Activated naive CD4-positive, alpha-beta T cell treated with anti-CD3 and anti-CD28 coated beads, Interleukin-2, amount 10 ng/mL, durations not matched to agents 7 days and 5 days (primary cell): ENCODE results near the gene HS6ST3.

Experiments used
- CTCF ChIA-PET: fragments of 350-600 bp; sonication (Branson Sonifier 250); formaldehyde crosslinking; loops from one replicate; lab custom pipeline; 2021; ENCODE audit warnings: antibody characterized with exemption; lab: Charles Lee
- DNase-seq: peaks from one replicate; pipeline ENCODE4 v3.0.0-alpha.2; 2020
- H3K27ac Mint-ChIP-seq: one replicate; pipeline ENCODE4 v1.8.0; 2021; ENCODE audit warnings: mild to moderate bottlenecking, moderate library complexity, mixed read lengths
- H3K27me3 Mint-ChIP-seq: one replicate; pipeline ENCODE4 v1.8.0; 2021; ENCODE audit warnings: mild to moderate bottlenecking, mixed read lengths
- H3K36me3 Mint-ChIP-seq: one replicate; pipeline ENCODE4 v1.8.0; 2021; ENCODE audit warnings: mixed read lengths
- H3K4me1 Mint-ChIP-seq: one replicate; pipeline ENCODE4 v1.8.0; 2021; ENCODE audit warnings: mixed read lengths
- H3K4me3 Mint-ChIP-seq: one replicate; pipeline ENCODE4 v1.8.0; 2021; ENCODE audit warnings: mild to moderate bottlenecking, moderate library complexity, mixed read lengths
- H3K9me3 Mint-ChIP-seq: one replicate; pipeline ENCODE4 v1.8.0; 2021; ENCODE audit warnings: mixed read lengths

HS6ST3 gene

DNA sequence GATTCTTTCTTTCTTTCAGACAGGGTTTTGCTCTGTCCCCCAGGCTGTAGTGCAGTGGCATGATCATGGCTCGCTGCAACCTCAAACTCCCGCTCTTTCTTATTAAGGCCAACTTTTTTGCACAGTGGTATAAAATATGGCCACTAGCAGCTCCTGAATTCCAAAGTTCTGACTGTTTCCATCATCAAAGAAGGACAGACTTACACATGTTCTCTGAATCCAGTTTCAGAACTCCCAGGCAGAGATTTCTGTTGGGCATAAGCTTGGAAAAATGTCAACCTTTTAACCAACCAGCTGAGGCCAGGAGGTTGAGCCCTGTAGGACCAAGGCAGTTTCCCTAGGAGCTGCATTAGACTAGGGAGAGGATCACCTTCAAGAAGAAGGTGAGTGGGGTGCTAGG, 184.1 kb downstream of the HS6ST3 start:
- no peaks in the 10 kb centered on the region for H3K9me3 Mint-ChIP-seq
- no peaks in the 10 kb centered on the region for H3K36me3 Mint-ChIP-seq
- H3K4me1 Mint-ChIP-seq: no peaks in the 10 kb centered on the region
- no peak overlapping the region for H3K27ac Mint-ChIP-seq
- no peak for DNase-seq
- H3K27me3 Mint-ChIP-seq: no peaks in the 10 kb centered on the region
- CTCF ChIA-PET: no interaction called here
- no peak overlapping the region for H3K4me3 Mint-ChIP-seq

DNA sequence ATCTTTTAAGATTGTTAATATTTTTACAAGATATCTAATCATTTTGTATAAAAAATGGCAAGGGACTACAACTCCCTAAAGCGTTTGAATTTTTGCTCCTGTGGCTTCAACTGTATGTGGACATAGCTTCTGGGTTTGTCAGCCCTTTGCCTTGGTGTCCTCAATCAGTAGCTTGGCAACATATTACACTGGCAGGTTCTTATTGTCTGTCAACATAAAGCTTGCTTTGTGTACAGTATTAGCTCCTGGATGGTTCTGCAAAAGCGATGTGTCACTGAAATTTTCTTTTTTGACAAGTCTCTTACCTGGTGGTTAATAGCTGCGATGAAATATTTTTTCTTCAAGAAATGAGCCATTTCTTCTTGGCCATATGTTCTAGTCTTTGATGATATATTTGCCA, 190.0 kb downstream of the HS6ST3 start:
- no peaks in the 10 kb centered on the region for H3K27me3 Mint-ChIP-seq
- DNase-seq: no peak
- H3K36me3 Mint-ChIP-seq: no peaks in the 10 kb centered on the region

DNA sequence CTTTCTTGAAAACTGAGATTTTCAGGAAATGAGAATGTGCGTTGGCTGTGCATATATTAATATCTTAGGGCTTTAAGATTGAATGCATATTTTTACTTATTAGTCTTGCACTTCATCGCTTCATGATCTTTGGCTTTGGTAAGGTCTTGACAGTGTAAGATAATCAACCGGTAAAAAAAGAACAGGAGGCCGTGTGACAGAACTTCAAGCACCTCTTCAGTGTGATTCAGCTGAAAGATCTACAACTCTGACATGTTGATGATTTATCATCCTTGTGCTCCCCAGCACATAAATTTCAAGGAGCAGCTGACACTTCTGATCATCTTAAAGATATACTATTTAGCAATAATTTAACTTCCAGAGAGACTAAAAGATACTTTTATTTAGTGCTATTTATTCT, 195.1 kb downstream of the HS6ST3 start:
- Mint-ChIP-seq H3K4me3 (no peak overlapping the region), H3K27me3 (no peaks in the 10 kb centered on the region), H3K27ac (no peak overlapping the region), H3K36me3 (no peaks in the 10 kb centered on the region), H3K9me3 (peaks cover 4% of the 10 kb centered on the region), H3K4me1 (no peaks in the 10 kb centered on the region)
- CTCF ChIA-PET: no interaction called here
- DNase-seq: no peak

More for the DNA sequence above, 190.0 kb downstream of the HS6ST3 start:
- Mint-ChIP-seq H3K9me3 (peaks cover 4% of the 10 kb centered on the region), H3K27ac (no peak overlapping the region), H3K4me1 (no peaks in the 10 kb centered on the region), H3K4me3 (no peak overlapping the region)
- CTCF ChIA-PET: no interaction called here

DNA sequence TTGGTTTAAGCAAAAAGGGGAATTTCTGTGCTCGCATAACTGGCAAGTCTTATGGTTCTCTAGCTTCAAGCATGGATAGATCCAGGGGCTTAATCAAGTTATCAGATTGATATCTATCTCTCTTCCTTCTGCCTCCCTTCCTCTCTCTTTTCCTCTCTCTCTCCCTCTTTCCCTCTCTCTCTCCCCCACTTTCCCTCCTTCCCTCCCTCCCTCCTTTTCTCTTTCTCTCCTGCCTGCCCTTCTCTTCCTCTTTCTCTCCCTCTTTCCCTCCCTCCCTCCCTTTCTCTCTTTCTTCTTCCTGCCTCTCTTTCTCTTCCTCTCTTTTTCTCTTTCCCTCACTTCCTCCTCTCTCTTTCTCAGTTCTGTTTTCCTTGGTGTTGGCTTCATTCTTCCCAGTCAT, 195.8 kb downstream of the HS6ST3 start:
- Mint-ChIP-seq H3K9me3 (peaks cover 4% of the 10 kb centered on the region), H3K27me3 (no peaks in the 10 kb centered on the region), H3K4me1 (no peaks in the 10 kb centered on the region), H3K36me3 (no peaks in the 10 kb centered on the region), H3K4me3 (no peak overlapping the region), H3K27ac (no peak overlapping the region)
- CTCF ChIA-PET: no interaction called here
- no peak for DNase-seq

DNA sequence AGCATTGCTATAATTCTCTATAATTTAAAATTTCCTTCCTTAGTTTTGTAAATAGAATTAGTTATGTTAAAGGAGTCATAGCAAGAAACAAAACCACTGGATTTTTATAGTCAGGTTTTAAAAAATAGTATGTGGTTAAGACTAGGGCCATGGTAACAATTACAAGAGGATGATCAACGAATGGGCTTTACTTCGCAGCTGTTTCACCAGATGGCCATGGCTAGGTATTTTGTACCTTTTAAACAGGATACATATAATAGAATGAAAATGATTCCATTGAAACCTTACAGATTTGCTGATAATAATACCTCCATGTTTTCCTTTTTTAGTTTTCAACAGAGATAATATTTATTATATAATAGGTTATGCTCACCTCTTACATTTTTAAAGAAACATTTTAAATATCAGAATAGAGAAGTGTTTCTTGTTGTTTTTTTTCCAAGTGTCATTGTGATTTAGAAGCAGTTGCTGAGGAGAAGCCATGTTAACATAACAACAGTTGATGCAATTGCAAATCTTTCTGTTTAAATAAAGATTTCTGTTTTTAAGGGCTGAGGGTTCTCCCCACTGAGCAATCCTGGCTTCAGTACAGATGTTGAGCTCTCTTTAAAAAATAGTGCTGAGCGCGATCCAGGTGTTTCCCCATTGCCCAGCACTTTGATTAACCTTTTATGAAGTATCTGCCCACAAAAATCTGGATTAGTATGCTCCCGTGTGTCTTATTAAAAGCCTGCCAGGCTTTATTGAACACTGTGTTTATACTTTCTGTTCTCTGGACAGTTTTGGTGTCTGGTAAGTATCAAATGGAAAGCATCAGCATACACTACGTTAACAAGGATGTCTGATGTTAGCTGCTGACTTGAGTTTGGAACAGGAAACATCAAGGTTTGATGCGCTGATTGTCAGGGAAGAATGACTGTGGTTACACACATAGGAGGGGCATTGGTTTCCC, 205.3 kb downstream of the HS6ST3 start:
- Mint-ChIP-seq H3K4me3 (no peak overlapping the region), H3K36me3 (no peaks in the 10 kb centered on the region), H3K9me3 (peaks cover 2% of the 10 kb centered on the region), H3K27me3 (no peaks in the 10 kb centered on the region), H3K4me1 (no peaks in the 10 kb centered on the region), H3K27ac (no peak overlapping the region)
- CTCF ChIA-PET: no interaction called here
- no peak for DNase-seq

DNA sequence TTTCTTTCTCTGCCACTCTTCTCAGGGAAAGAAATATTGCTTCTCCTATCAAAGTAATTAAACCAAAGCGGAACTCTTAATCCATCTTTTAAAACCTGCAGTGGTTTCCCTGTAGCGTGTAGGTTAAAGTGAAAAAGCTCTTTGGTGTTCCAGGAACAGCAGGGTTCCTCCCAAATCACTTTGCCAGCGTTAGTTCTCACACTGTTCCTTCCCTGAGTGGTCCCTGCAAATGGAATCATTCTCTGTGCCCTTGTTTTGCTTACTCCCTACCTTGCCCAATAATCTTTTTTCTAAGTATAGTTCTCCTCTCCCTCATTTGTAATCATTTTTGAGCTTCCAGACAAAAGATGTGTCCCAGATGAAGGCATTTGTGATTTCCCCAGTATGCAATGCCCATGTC, 207.5 kb downstream of the HS6ST3 start:
- CTCF ChIA-PET: no interaction called here
- no peak for DNase-seq
- no peaks in the 10 kb centered on the region for H3K4me1 Mint-ChIP-seq
- H3K27me3 Mint-ChIP-seq: no peaks in the 10 kb centered on the region
- H3K9me3 Mint-ChIP-seq: peaks cover 2% of the 10 kb centered on the region
- no peak overlapping the region for H3K4me3 Mint-ChIP-seq
- no peak overlapping the region for H3K27ac Mint-ChIP-seq
- no peaks in the 10 kb centered on the region for H3K36me3 Mint-ChIP-seq

DNA sequence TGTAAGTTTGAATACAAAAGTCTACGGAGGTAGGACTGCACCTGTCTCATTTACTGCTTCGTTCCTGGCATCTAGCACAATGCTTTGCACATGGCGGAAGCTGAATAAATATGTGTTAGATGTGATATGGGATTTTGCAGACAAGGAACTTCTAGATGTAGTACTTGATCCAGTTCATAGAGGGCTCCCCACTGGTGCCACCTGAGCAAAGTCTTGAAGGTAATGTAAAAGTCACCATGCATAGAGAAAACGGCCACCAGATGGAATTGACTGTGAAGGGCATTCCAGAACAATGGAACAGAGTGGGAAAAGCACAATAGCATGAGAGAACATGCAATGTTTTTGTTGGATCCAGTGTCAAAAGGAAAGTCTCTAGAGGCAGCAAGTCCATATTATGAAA, 209.3 kb downstream of the HS6ST3 start:
- CTCF ChIA-PET: no interaction called here
- H3K27ac Mint-ChIP-seq: no peak overlapping the region
- H3K27me3 Mint-ChIP-seq: no peaks in the 10 kb centered on the region
- no peak overlapping the region for H3K4me3 Mint-ChIP-seq
- no peaks in the 10 kb centered on the region for H3K36me3 Mint-ChIP-seq
- no peaks in the 10 kb centered on the region for H3K4me1 Mint-ChIP-seq
- DNase-seq: no peak
- peaks cover 2% of the 10 kb centered on the region for H3K9me3 Mint-ChIP-seq

DNA sequence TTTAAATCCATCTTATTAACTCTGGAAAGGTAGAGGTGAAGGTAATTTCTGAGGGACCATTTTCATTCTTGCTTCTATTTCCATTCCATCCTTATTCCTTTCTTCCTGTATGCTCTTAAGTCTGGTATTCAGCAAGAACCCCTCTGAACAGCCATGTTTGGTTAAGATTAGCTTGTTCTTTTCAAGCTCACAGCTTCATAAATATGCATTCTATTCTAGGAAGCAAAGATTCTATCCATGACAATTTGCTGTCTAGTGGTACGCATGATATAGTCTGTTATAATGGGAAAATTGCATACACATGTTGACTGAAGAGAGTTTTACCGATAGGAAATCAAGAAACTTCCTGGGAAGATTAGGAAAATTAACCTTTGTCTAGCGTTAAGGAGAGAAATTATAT, 218.7 kb downstream of the HS6ST3 start:
- DNase-seq: no peak
- H3K9me3 Mint-ChIP-seq: peaks cover 3% of the 10 kb centered on the region
- no peak overlapping the region for H3K4me3 Mint-ChIP-seq
- no peaks in the 10 kb centered on the region for H3K4me1 Mint-ChIP-seq
- no peak overlapping the region for H3K27ac Mint-ChIP-seq
- no peaks in the 10 kb centered on the region for H3K36me3 Mint-ChIP-seq
- CTCF ChIA-PET: no interaction called here
- H3K27me3 Mint-ChIP-seq: no peaks in the 10 kb centered on the region

DNA sequence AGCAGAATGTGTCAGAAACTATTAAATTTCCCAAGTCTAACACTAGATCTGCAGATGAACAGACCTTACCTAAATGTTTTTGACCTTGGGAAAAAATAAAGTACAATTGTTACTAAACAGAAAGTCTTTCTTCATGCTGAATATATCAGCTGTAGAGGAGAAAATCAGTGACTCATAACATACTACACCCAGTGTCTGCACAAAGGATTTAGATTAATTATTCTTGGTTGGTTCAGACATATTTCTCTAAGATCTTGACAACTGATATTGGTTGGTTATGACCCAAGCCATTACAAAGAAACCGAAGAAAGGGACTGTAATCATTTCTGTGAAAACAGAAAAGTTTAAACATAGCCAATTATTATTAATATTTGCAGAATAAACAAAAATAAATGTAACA, 225.1 kb downstream of the HS6ST3 start:
- Mint-ChIP-seq H3K27me3 (no peaks in the 10 kb centered on the region), H3K4me1 (no peaks in the 10 kb centered on the region), H3K9me3 (peaks cover 3% of the 10 kb centered on the region), H3K36me3 (no peaks in the 10 kb centered on the region), H3K27ac (no peak overlapping the region), H3K4me3 (no peak overlapping the region)
- CTCF ChIA-PET: no interaction called here
- no peak for DNase-seq

DNA sequence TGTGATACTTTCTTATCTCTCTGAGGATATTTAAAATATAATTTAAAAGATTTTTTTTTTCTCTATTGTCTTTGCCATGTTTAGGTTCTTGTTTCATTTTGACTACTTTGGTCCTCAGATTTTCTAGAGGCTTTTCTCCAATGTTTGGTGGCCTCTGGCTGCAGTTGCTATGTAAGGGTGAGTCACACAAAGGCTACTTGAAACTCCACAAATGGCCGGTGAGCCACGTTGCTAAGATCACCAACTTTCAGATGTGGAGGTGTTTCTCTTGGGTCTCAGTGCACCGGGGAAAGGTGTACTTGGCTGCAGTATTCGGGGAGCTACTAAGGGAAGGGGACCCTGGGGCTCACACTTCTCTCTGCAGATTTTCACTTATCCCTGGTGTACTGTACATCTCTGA, 248.1 kb downstream of the HS6ST3 start:
- H3K27ac Mint-ChIP-seq: no peak overlapping the region
- CTCF ChIA-PET: no interaction called here
- no peak overlapping the region for H3K4me3 Mint-ChIP-seq
- H3K9me3 Mint-ChIP-seq: peaks cover 11% of the 10 kb centered on the region
- H3K27me3 Mint-ChIP-seq: no peaks in the 10 kb centered on the region
- DNase-seq: no peak
- no peaks in the 10 kb centered on the region for H3K4me1 Mint-ChIP-seq
- H3K36me3 Mint-ChIP-seq: no peaks in the 10 kb centered on the region

DNA sequence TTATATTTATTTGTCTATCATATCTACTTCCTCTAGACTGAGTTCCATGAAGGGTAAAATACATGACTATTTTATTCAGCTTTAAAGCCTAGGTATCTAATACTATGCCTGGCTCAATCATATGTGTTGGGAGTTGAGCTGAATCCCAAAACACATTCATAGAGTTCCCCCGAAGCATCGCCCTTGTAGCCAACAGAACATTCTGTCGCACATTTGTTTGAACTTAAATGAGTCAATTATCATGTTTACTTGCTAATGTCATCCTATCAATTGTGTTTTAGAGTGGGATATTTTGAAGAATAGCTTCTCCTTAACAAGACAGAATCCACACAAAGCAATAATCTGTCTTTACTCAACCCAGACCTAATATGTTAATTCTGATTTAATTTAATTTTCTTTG, 252.4 kb downstream of the HS6ST3 start:
- Mint-ChIP-seq H3K27ac (no peak overlapping the region), H3K4me1 (no peaks in the 10 kb centered on the region), H3K4me3 (no peak overlapping the region), H3K9me3 (peaks cover 4% of the 10 kb centered on the region), H3K27me3 (no peaks in the 10 kb centered on the region), H3K36me3 (no peaks in the 10 kb centered on the region)
- CTCF ChIA-PET: no interaction called here
- no peak for DNase-seq

DNA sequence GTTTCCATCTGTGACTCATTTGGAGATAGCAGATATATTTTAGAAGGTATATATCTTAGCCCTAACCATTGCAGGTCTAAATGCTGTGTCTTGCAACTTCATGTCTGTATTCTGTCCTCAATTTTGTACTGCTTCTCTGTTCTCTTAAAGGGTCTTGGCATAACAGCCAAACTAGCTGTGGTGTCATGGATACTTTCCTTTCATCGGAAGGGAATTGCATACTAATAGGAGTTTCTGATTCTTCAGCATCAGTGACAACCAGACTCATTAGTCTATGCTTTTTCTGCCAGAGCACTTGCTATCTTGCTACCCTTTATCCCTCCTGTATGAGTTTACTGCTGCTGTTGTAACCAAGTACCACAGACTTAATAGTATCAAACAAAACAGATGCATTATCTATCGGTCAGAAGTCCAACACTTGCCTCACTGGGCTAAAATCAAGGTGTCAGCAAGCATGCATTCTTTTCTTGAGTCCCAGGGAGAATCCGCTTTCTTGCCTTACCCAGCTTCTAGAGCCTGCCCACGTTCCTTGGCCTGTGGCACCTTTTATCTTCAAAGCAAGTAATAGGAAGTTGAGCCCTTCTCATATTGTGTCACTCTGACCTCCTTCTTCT, 253.1 kb downstream of the HS6ST3 start:
- no peaks in the 10 kb centered on the region for H3K27me3 Mint-ChIP-seq
- H3K36me3 Mint-ChIP-seq: no peaks in the 10 kb centered on the region
- DNase-seq: no peak
- no peak overlapping the region for H3K4me3 Mint-ChIP-seq
- CTCF ChIA-PET: no interaction called here
- no peaks in the 10 kb centered on the region for H3K4me1 Mint-ChIP-seq
- H3K9me3 Mint-ChIP-seq: peaks cover 1% of the 10 kb centered on the region
- H3K27ac Mint-ChIP-seq: no peak overlapping the region

DNA sequence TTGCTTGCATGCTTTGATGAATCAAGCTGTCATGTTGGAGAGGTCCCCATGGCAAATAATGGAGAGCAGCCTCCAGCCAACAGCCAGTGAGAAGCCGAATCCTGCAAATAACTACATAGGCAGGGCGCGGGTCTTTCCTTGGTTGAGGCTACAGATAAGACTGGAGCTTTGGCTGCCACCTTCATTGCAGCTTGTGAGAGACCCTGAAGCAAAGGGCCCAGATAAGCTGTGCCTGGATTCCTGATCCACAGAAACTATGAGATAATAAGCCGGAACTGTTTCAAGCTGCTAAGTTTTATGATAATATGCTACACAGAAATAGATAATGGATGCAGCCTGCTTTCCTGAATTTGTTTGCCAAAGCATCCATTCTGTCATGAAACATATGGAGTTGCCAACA, 257.0 kb downstream of the HS6ST3 start:
- Mint-ChIP-seq H3K27ac (no peak overlapping the region), H3K4me3 (no peak overlapping the region), H3K36me3 (no peaks in the 10 kb centered on the region), H3K27me3 (no peaks in the 10 kb centered on the region), H3K9me3 (no peaks in the 10 kb centered on the region), H3K4me1 (no peaks in the 10 kb centered on the region)
- no peak for DNase-seq
- CTCF ChIA-PET: no interaction called here

DNA sequence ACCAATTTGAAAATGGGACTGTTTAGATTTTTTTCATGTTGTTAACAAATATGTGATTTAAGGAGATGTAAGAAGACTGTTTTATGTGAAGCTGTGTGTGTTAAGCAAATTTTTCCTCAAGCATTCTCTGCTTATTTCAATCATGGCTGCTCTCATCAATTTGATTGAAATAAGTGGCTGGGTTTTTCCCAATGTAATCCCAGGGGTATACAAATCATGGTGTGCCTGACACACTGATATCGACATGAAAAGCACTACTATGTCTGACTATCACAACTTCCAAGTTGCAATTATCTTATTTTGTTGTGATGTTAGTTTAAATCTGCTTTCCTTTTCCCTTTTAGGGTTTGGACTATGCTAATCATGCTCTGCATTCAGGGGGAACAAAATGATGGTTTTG, 283.7 kb downstream of the HS6ST3 start:
- CTCF ChIA-PET: no interaction called here
- Mint-ChIP-seq H3K27ac (no peak overlapping the region), H3K9me3 (no peaks in the 10 kb centered on the region), H3K27me3 (no peaks in the 10 kb centered on the region), H3K4me1 (no peaks in the 10 kb centered on the region), H3K4me3 (no peak overlapping the region), H3K36me3 (no peaks in the 10 kb centered on the region)
- no peak for DNase-seq

DNA sequence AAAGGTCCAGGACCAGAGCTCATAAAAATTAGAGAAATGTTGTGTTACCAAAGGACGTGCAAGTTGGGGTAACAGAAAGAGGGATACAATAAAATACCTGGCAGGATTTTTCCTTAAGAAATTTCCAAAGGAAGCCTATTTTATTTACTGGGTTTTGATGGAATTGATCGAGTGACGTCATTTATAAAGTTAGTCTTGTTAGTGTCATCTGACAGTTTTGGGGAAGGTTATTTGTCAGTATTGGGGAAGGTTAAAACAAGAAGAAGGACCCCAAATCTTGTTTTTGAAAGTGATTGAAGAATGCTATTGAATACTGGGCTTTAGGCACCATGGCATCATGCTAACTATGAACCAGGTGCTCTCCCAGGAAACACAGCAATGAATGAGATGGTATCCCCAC, 287.9 kb downstream of the HS6ST3 start:
- peaks cover 5% of the 10 kb centered on the region for H3K9me3 Mint-ChIP-seq
- no peaks in the 10 kb centered on the region for H3K36me3 Mint-ChIP-seq
- H3K4me1 Mint-ChIP-seq: no peaks in the 10 kb centered on the region
- CTCF ChIA-PET: no interaction called here
- no peak overlapping the region for H3K27ac Mint-ChIP-seq
- H3K4me3 Mint-ChIP-seq: no peak overlapping the region
- no peak for DNase-seq
- no peaks in the 10 kb centered on the region for H3K27me3 Mint-ChIP-seq
